ENCODE data around the gene LCOR.

GRCh38 chr10:96842896-96843723 is 11.0 kb downstream of the LCOR start:
- no peak for TF ChIP-seq CTCF (IDR thresholded peaks at IDR 0.05)
- no peak for TF ChIP-seq CREM (CRISPR knock-in tag; IDR thresholded peaks at IDR 0.05)
- no peak for TF ChIP-seq SP1 (CRISPR knock-in tag; conservative IDR thresholded peaks at IDR 0.05)
- TF ChIP-seq TEAD1 (CRISPR knock-in tag; IDR thresholded peaks at IDR 0.05) = no peak
- no peak for TF ChIP-seq ZBTB21 (CRISPR knock-in tag; IDR thresholded peaks at IDR 0.05; ENCODE audit: borderline replicate concordance)
- no peak for TF ChIP-seq ZNF138 (CRISPR knock-in tag; conservative IDR thresholded peaks at IDR 0.05)
- no peak for TF ChIP-seq E2F4 (CRISPR knock-in tag; IDR thresholded peaks at IDR 0.05; ENCODE audit: borderline replicate concordance, low read depth)
- TF ChIP-seq RORB (CRISPR knock-in tag; IDR thresholded peaks at IDR 0.05) = no peak
